GM12872 (cell line): ENCODE measurements around the gene RAB36.

Experiments
- TF ChIP-seq, protein P1 (sequence below): IDR thresholded peaks from 3 replicates; pipeline ENCODE4 v1.5.1; 2011; ENCODE audit warnings: low read depth, mild to moderate bottlenecking, low read length, moderate library complexity; ENCODE audit not compliant: insufficient read depth

RAB36 gene

DNA sequence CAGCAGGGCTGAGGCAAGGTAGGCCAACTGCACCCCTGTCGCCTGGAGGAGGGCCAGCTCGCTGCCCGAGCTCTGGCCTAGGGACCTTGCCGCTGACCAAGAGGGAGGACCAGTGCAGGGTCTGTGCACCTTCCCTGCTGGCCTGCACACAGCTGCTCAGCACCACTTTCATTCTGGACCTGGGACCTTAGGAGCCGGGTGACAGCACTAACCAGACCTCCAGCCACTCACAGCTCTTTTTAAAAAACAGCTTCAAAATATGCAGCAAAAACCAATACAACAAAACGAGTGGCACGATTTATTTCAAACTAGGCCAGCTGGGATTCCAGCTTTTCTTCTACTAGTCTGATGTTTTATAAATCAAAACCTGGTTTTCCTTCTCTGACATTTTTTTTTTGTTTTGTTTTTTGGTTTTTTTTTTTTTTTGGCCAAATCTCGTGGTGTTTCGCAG is 21.4 kb upstream of the RAB36 start:
- TF ChIP-seq, protein P1, sequence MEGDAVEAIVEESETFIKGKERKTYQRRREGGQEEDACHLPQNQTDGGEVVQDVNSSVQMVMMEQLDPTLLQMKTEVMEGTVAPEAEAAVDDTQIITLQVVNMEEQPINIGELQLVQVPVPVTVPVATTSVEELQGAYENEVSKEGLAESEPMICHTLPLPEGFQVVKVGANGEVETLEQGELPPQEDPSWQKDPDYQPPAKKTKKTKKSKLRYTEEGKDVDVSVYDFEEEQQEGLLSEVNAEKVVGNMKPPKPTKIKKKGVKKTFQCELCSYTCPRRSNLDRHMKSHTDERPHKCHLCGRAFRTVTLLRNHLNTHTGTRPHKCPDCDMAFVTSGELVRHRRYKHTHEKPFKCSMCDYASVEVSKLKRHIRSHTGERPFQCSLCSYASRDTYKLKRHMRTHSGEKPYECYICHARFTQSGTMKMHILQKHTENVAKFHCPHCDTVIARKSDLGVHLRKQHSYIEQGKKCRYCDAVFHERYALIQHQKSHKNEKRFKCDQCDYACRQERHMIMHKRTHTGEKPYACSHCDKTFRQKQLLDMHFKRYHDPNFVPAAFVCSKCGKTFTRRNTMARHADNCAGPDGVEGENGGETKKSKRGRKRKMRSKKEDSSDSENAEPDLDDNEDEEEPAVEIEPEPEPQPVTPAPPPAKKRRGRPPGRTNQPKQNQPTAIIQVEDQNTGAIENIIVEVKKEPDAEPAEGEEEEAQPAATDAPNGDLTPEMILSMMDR: no peak

DNA sequence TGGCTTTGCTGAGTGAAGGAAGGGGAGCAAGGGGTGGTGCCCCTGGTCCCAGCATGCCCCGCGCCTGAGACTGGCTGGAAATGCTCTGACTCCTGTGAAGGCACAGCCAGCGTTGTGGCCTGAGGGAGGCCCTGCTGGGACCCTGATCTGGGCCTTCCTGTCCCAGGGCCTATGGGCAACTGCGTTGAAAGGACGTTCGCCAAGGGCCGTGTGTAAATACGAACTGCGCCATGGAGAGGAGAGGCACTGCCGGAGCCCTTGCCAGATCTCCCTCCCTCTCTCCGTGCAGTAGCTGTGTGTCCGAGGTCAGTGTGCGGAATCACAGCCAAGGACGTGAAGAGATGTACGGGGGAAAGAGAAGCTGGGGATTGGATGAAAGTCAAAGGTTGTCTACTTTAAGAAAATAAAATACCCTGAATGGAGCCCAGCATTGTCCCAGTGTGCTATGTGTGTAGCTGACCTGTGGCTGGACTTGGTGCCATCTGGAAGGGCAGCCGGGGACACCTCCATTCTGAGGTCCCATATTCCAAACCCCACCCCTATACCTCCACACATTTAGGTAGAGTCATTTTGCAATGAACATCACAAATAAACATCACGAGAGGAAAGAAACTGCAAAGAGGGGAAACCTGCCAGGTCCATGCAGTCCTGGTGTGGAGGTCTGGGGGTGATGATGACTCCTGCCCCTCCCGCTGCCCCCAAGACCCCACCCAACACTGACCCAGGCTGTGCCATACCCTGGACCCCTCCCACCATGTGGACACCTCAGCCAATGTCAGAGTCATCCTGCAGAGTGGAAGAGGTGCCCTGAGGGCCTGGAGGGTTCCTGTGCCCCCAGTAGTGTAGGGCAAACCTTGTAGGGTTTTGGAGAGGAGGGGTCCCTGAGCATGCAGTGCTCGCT is 20.4 kb upstream of the RAB36 start:
- TF ChIP-seq, protein P1: no peak

DNA sequence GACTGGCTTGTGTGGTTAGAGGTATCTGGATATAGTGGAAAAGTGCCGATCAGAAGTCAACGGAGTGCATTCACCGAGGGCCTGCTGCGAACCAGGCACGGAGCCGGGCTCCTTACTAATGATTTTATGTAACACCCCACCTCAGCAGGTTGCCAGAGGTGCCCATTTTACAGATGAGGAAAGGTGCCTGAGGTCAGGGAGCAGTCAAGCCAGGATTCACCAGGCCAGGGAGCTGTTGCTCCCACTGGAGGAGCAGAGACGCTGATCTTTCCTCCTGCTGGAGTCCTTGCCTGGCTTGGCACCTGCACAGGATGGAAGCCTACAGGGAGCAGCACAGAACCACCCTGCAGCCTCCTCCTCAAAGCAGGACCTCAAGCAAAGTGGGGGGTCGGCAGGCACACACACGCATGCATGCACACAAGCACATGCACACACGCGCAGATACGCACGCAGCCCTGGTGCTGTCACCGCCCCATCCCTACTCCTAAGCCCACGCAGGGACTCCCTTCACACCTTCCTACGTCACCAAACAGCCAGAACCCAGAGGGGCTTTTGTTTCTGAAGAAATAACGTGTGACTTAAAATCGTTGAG is 19.7 kb upstream of the RAB36 start:
- TF ChIP-seq, protein P1: no peak

DNA sequence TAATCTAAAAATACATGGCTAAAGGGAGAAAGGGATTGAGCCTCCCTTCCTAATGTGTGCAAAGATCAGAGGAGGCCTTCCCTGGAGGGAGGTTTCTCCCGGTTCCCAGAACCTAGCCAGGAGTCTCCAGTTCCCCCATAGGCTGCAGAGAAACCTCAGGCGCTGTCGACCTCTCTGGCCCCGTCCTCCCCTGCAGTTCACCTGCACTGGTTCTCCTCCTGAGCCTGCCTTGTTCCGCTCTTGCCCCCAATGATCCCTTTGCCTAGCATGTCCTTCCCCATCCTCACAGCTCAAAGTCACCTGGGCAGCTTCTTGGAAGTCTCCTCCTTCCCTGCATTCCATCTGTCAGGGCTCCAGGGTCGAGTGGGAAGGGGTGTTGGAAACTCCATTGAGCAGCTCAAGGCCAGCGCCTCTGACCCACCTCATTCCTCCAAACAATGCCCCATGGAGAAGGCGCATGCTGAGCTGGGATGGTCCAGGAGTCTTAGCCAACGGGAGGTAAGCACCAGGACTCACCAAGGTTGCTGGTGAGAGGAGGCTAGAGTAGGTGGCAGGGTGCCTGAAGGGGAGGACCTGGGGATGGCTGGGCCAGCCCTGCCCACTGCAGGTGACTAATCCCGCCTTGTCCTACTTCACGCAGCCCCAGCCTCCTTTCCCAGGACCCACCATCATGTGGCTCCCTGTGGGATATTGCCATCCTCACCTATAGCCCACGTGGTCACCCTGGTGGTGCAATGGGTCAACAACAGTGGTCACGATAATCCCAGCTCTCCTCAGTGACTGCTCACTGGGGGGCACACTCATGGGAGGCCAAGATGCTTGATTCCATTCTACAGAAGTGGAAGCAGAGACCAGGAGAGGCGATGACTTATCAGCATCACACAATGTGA is 18.9 kb upstream of the RAB36 start:
- TF ChIP-seq, protein P1: 0 out of 3 replicates have a peak, but pooled peaks have one; percentile 2

DNA sequence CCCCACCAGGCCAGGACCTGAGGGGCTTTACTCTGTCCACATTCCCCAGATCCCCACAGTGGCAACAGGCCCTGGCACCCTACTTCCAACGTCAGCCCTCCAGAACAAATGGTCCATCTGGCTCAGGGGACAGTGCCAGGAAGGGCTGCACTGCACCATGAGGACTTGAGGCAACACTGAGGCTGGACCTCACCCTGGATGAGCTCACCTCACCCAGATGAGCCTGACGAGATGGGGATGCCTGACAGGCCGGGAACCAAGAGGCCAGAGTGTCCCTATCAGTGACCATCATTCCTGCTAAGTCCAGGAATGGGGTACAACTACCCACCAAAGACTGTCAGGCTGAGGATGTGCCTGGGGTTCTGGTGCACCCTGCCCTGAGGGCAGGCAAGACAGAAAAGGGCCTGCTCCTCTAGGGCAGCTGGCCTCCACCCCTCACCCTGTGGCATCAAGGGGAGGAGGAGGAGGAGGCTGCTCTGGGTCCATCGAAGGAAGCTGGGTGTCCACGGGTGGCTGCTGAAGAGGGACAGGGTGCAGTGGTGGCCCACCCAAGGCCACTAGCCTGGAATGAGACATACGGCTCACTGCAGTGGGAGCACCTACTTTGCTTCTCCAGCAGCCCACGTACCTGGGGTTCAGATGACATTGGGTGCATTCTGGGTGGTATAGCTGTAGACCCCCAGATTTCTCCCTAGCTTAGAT is 18.1 kb upstream of the RAB36 start:
- TF ChIP-seq, protein P1: no peak

DNA sequence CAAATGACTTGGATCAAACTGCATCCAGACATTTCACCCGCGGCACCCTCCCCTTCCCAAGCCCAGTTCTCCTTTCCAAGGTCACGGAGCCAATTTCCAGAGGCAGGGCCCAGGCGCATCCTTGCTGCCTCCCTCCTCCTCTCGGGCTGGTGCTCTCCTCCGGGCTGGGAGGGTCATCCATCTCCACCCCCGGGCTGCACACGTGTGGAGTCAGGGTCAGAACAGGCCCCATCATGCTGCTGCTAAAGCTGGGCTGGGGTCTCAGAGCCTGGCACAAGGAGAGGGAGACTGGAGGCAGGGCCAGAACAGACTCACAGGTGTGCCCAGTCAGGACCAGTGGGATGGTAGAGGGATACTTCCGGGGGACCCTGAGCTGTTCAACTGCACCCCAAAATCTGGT is 17.5 kb upstream of the RAB36 start:
- TF ChIP-seq, protein P1: no peak
